ENCODE measurements around the gene SPTBN2.

DNA sequence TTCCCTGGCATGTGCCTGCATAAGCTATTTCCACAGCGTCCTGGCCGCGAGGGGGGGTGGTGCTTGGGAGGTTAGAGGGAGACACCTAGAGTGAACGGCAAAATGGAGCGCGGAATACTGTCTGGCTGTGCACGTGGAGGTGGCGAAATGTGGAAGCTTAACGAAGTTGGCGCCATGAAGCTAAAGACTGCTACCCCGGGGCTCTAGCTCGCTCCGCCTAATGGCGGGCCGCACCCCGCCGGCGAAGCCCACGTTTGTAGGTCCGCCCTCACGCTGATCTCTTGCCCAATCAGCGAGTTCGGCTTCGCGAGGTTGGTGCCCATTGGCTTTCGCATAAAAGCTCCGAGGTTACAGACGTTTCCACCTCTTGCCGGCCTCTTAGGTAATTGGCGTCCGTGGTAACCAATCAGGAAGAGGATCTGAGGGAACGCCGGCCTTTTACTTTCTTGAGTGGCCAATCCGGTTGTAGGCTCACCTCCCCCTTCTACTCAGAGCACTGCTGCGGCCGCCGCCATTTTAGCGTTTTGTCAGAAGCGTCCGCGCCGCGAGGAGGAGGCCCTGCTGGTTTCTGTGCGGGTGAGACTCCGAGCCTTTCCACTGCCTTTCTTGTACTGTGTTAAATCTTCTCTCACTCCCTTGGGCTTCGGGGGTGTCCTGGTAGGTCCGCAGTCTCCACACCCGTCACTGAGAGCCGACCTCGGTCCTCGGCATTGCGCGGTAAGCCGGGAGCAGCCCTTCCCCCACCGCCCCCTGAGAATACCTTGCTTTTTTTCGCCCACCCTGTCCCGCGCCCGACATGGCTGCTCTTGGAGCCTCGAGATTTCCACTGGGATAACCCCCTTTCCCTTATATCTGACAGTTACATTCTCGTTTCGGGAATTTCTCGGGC, 90.6 kb downstream of the SPTBN2 start, which contains the start of gene RBM4:
- TF ChIP-seq FOSL1 (IDR thresholded peaks at IDR 0.05; ENCODE audit: low read depth) = no peak
- TF ChIP-seq EZH2 (IDR thresholded peaks at IDR 0.05) = no peak
- TF ChIP-seq, protein P1, sequence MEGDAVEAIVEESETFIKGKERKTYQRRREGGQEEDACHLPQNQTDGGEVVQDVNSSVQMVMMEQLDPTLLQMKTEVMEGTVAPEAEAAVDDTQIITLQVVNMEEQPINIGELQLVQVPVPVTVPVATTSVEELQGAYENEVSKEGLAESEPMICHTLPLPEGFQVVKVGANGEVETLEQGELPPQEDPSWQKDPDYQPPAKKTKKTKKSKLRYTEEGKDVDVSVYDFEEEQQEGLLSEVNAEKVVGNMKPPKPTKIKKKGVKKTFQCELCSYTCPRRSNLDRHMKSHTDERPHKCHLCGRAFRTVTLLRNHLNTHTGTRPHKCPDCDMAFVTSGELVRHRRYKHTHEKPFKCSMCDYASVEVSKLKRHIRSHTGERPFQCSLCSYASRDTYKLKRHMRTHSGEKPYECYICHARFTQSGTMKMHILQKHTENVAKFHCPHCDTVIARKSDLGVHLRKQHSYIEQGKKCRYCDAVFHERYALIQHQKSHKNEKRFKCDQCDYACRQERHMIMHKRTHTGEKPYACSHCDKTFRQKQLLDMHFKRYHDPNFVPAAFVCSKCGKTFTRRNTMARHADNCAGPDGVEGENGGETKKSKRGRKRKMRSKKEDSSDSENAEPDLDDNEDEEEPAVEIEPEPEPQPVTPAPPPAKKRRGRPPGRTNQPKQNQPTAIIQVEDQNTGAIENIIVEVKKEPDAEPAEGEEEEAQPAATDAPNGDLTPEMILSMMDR (IDR thresholded peaks at IDR 0.05 in 2 of 3, conservative IDR thresholded peaks at IDR 0.05 in 1 of 3; ENCODE audit: borderline replicate concordance in 1 of 3, insufficient read depth in 1 of 3, low read depth in 2 of 3, low read length in 2 of 3) = no peak
- TF ChIP-seq, protein P2, sequence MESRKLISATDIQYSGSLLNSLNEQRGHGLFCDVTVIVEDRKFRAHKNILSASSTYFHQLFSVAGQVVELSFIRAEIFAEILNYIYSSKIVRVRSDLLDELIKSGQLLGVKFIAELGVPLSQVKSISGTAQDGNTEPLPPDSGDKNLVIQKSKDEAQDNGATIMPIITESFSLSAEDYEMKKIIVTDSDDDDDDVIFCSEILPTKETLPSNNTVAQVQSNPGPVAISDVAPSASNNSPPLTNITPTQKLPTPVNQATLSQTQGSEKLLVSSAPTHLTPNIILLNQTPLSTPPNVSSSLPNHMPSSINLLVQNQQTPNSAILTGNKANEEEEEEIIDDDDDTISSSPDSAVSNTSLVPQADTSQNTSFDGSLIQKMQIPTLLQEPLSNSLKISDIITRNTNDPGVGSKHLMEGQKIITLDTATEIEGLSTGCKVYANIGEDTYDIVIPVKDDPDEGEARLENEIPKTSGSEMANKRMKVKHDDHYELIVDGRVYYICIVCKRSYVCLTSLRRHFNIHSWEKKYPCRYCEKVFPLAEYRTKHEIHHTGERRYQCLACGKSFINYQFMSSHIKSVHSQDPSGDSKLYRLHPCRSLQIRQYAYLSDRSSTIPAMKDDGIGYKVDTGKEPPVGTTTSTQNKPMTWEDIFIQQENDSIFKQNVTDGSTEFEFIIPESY (IDR thresholded peaks at IDR 0.05; ENCODE audit: extremely low read depth, insufficient replicate concordance, low read length) = no peak
- 0 out of 2 replicates have a peak, but pooled peaks have one; percentile 41 for TF ChIP-seq EGR1 (IDR thresholded peaks at IDR 0.05; ENCODE audit: low read depth)

Measured in HCT116 (cell line).